CD14-positive monocyte (primary cell): Measurements from ENCODE around the gene PDP2. TPM values are rescaled to one million over a fixed set of nuclear protein-coding genes. Genes with fewer than 3 reads are reported as not detected.

ENCODE experiments used
- DNase-seq, 3 donors: peaks; one replicate each; pipeline ENCODE4 v3.0.0-alpha.2; 2011 to 2022
- H2AFZ ChIP-seq: 2 replicates; pipeline ENCODE4 v1.6.0; 2012; ENCODE audit warnings: mild to moderate bottlenecking, low read depth, low read length, inconsistent platforms; ENCODE audit not compliant: insufficient read depth, poor library complexity, severe bottlenecking
- H3K27ac ChIP-seq, 2 donors: 1 replicate in 1 of 2; 2 replicates in 1 of 2; pipeline ENCODE4 v1.5.1; 2012 to 2013; ENCODE audit warnings: low read length in 2 of 2, control low read depth in 1 of 2, inconsistent platforms in 1 of 2, low read depth in 1 of 2, mild to moderate bottlenecking in 1 of 2
- H3K27me3 ChIP-seq, 2 donors: one replicate each; pipeline versions ENCODE4 v1.6.0 to v1.6.1; 2011 to 2013; ENCODE audit warnings: low read length in 2 of 2; ENCODE audit not compliant: control insufficient read depth in 2 of 2, insufficient read depth in 2 of 2
- H3K36me3 ChIP-seq, 2 donors: replicated peaks in 1 of 2; 1 replicate in 1 of 2; 2 replicates in 1 of 2; pipeline versions ENCODE4 v1.5.1 to v1.6.1; 2012 to 2013; ENCODE audit warnings: low read length in 2 of 2, control low read depth in 1 of 2, inconsistent platforms in 1 of 2, mild to moderate bottlenecking in 1 of 2; ENCODE audit not compliant: insufficient read depth in 2 of 2, control insufficient read depth in 1 of 2
- H3K4me1 ChIP-seq, 2 donors: 1 replicate in 1 of 2; 2 replicates in 1 of 2; pipeline versions ENCODE4 v1.5.1 to v1.6.1; 2012 to 2013; ENCODE audit warnings: low read length in 2 of 2, control low read depth in 1 of 2, inconsistent platforms in 1 of 2, mild to moderate bottlenecking in 1 of 2, moderate library complexity in 1 of 2; ENCODE audit not compliant: insufficient read depth in 2 of 2, control insufficient read depth in 1 of 2
- H3K4me2 ChIP-seq: replicated peaks from 2 replicates; pipeline ENCODE3; 2012; ENCODE audit warnings: low read length, moderate library complexity, mild to moderate bottlenecking; ENCODE audit not compliant: poor library complexity, severe bottlenecking; ENCODE audit errors: extremely low read depth
- H3K4me3 ChIP-seq, 3 experiments: fragments of 200-600 bp in 1 of 3; sonication (generic) in 1 of 3; replicated peaks in 1 of 3; 1 replicate in 2 of 3; 2 replicates in 1 of 3; pipeline ENCODE4 v1.5.1; 2011 to 2013; ENCODE audit warnings: low read length in 3 of 3, mild to moderate bottlenecking in 3 of 3, control low read depth in 2 of 3, low read depth in 2 of 3, inconsistent platforms in 1 of 3, moderate library complexity in 1 of 3
- H3K79me2 ChIP-seq: 2 replicates; pipeline ENCODE4 v1.6.0; 2012; ENCODE audit warnings: mild to moderate bottlenecking, control low read depth, inconsistent platforms, low read length, moderate library complexity; ENCODE audit not compliant: insufficient read depth
- H3K9ac ChIP-seq: 2 replicates; pipeline ENCODE4 v1.6.0; 2017; ENCODE audit warnings: low read length, mild to moderate bottlenecking; ENCODE audit not compliant: insufficient read depth, poor library complexity, severe bottlenecking
- H3K9me3 ChIP-seq, 2 donors: replicated peaks in 1 of 2; 1 replicate in 1 of 2; 2 replicates in 1 of 2; pipeline versions ENCODE4 v1.5.1 to v1.6.1; 2012 to 2013; ENCODE audit warnings: low read length in 2 of 2, control low read depth in 1 of 2; ENCODE audit not compliant: control insufficient read depth in 1 of 2, insufficient read depth in 1 of 2
- H4K20me1 ChIP-seq: 2 replicates; pipeline ENCODE4 v1.6.0; 2012; ENCODE audit warnings: mild to moderate bottlenecking, low read length, control low read depth, moderate library complexity; ENCODE audit not compliant: insufficient read depth
- H3K27ac Mint-ChIP-seq, 7 donors: one replicate each; pipeline ENCODE4 v1.8.0; 2020; ENCODE audit warnings: mild to moderate bottlenecking in 7 of 7, mixed read lengths in 7 of 7, moderate library complexity in 6 of 7, inconsistent platforms in 2 of 7
- H3K27me3 Mint-ChIP-seq, 3 donors: one replicate each; pipeline ENCODE4 v1.8.0; 2021 to 2022; ENCODE audit warnings: low read depth in 3 of 3, mild to moderate bottlenecking in 3 of 3, mixed read lengths in 3 of 3, moderate library complexity in 3 of 3, inconsistent platforms in 1 of 3
- H3K36me3 Mint-ChIP-seq, 2 donors: one replicate each; pipeline ENCODE4 v1.8.0; 2020; ENCODE audit warnings: mixed read lengths in 2 of 2, inconsistent platforms in 1 of 2, mild to moderate bottlenecking in 1 of 2
- H3K4me1 Mint-ChIP-seq: one replicate; pipeline ENCODE4 v1.8.0; 2020; ENCODE audit warnings: mild to moderate bottlenecking, mixed read lengths
- H3K4me3 Mint-ChIP-seq, 2 donors: one replicate each; pipeline ENCODE4 v1.8.0; 2020; ENCODE audit warnings: mild to moderate bottlenecking in 2 of 2, mixed read lengths in 2 of 2, moderate library complexity in 1 of 2
- H3K9me3 Mint-ChIP-seq, 7 donors: one replicate each; pipeline ENCODE4 v1.8.0; 2020 to 2022; ENCODE audit warnings: mixed read lengths in 7 of 7, mild to moderate bottlenecking in 6 of 7, moderate library complexity in 6 of 7, inconsistent platforms in 2 of 7
- CTCF ChIP-seq: fragments of 200-600 bp; IDR thresholded peaks from one replicate; pipeline ENCODE4 v1.8.0; 2022; ENCODE audit warnings: antibody characterized with exemption, mild to moderate bottlenecking
- WGBS: methylation state at CpG from one replicate; pipeline ENCODE4 v1.1.5; 2013; ENCODE audit warnings: missing lambda C conversion rate; ENCODE audit not compliant: insufficient coverage; 5-methylcytosine and 5-hydroxymethylcytosine counted together
- intact Hi-C, 2 donors: fragments of 100-400 bp; cut with micrococcal nuclease; formaldehyde crosslinking; loops; one replicate each; pipeline versions ENCODE4 v1.15.0 to v1.15.1; 2023
- polyA plus RNA-seq, 3 donors: library from polyadenylated mRNA; depleted of rRNA in 1 of 3; unstranded in 2 of 3; stranded (reverse) in 1 of 3; fragments of 300-500 nt in 2 of 3; fragments of >200 nt in 1 of 3; fragmentation: Illumina TruSeq in 2 of 3; gene quantifications; 1 replicate in 2 of 3; 2 replicates in 1 of 3; pipeline ENCODE4 v1.2.3, GENCODE V29; 2012 to 2021

PDP2 gene
- polyA plus RNA-seq, 3 donors, result 1.1 TPM; not detected in 2

- Histone ChIP-seq H3K9ac (no peak overlapping the region), H3K4me3 (no peak overlapping the region), H3K27ac (no peak overlapping the region), H2AFZ (no peak overlapping the region), H3K4me2 (no peak overlapping the region), H3K27me3 (no peaks in the 10 kb centered on the region), H4K20me1 (no peaks in the 10 kb centered on the region), H3K79me2 (no peaks in the 10 kb centered on the region), H3K4me1 (peaks cover 0 to 9% of the 10 kb centered on the region in 2 donors), H3K9me3 (no peaks in the 10 kb centered on the region), H3K36me3 (no peaks in the 10 kb centered on the region)
- Mint-ChIP-seq H3K4me1 (peaks cover 5% of the 10 kb centered on the region), H3K4me3 (no peak overlapping the region), H3K27ac (peak overlapping the region in 1 of 7 donors; percentile 40), H3K27me3 (peaks cover 12 to 24% (median 17%) of the 10 kb centered on the region in 3 donors), H3K36me3 (no peaks in the 10 kb centered on the region), H3K9me3 (no peaks in the 10 kb centered on the region)
- 100% methylated on average over 4 of the region's 8 CpGs for WGBS
- DNase-seq, result no peak
- no peak for TF ChIP-seq CTCF
- intact Hi-C loops, result loop anchor here (10.0 kb wide), 2 partner anchors 137 to 257 kb away; partner anchors contain the start of gene CMTM3 (in 1 of the 2)
These were observed 18.2 kb upstream of the PDP2 start for GRCh38 chr16:66862023-66862520.

- peaks cover 0 to 3% (median 0%) of the 10 kb centered on the region in 7 donors for H3K9me3 Mint-ChIP-seq
- H3K4me3 ChIP-seq, result no peak overlapping the region
- H3K4me3 Mint-ChIP-seq, result no peak overlapping the region
- H4K20me1 ChIP-seq, result no peaks in the 10 kb centered on the region
- no peak overlapping the region for H3K4me2 ChIP-seq
- no peak overlapping the region for H3K9ac ChIP-seq
- H3K36me3 Mint-ChIP-seq, result no peaks in the 10 kb centered on the region
- peaks cover 16 to 27% (median 21%) of the 10 kb centered on the region in 3 donors for H3K27me3 Mint-ChIP-seq
- no peak overlapping the region for H2AFZ ChIP-seq
- no peak for DNase-seq
- H3K27me3 ChIP-seq, result peaks cover 0 to 3% of the 10 kb centered on the region in 2 donors
- H3K27ac ChIP-seq, result no peak overlapping the region
- H3K9me3 ChIP-seq, result no peaks in the 10 kb centered on the region
- H3K79me2 ChIP-seq, result no peaks in the 10 kb centered on the region
- intact Hi-C loops, result loop anchor here (10.0 kb wide), 2 partner anchors 139 to 259 kb away; partner anchors contain the start of gene CMTM3 (in 1 of the 2)
- H3K36me3 ChIP-seq, result no peaks in the 10 kb centered on the region
- TF ChIP-seq CTCF, result no peak
- peaks cover 5% of the 10 kb centered on the region for H3K4me1 Mint-ChIP-seq
- peaks cover 0 to 9% of the 10 kb centered on the region in 2 donors for H3K4me1 ChIP-seq
- no peak overlapping the region for H3K27ac Mint-ChIP-seq
These were observed 16.6 kb upstream of the PDP2 start for GRCh38 chr16:66863707-66864106.
